ENCODE measurements around the gene SAMD4A. TPM values are rescaled to one million over a fixed set of nuclear protein-coding genes. Genes with fewer than 3 reads are reported as not detected.

The SAMD4A gene
- total RNA-seq, 2 donors from 2014 or later: 11.2 to 15.3 TPM

GRCh38 chr14:54606631-54607133 is 39.8 kb downstream of the SAMD4A start:
- ATAC-seq (no peak), DNase-seq (no peak)
- 72 to 81% methylated on average over 3 of the region's 3 CpGs for WGBS, 2 donors

GRCh38 chr14:54609576-54609975 is 42.6 kb downstream of the SAMD4A start:
- TF ChIP-seq CTCF (IDR thresholded peaks at IDR 0.05) (no peak), POLR2A (IDR thresholded peaks at IDR 0.05) (no peak)
- H3K27ac ChIP-seq: no peak overlapping the region
- intact Hi-C loops (cut with DNase I): no loop called here

More at GRCh38 chr14:54606631-54607133, 39.8 kb downstream of the SAMD4A start:
- H3K36me3 ChIP-seq (replicated peaks in 1 of 2; ENCODE audit: insufficient read depth in 1 of 2, low read depth in 2 of 2): no peaks in the 10 kb centered on the region
- intact Hi-C loops (cut with DNase I): no loop called here
- H3K4me3 ChIP-seq: no peak overlapping the region
- no peak overlapping the region for H3K27ac ChIP-seq
- no peaks in the 10 kb centered on the region for H3K9me3 ChIP-seq
- H3K27me3 ChIP-seq: no peaks in the 10 kb centered on the region
- TF ChIP-seq POLR2A (IDR thresholded peaks at IDR 0.05) (no peak), CTCF (IDR thresholded peaks at IDR 0.05) (no peak)
- H3K4me1 ChIP-seq: no peaks in the 10 kb centered on the region

DNA sequence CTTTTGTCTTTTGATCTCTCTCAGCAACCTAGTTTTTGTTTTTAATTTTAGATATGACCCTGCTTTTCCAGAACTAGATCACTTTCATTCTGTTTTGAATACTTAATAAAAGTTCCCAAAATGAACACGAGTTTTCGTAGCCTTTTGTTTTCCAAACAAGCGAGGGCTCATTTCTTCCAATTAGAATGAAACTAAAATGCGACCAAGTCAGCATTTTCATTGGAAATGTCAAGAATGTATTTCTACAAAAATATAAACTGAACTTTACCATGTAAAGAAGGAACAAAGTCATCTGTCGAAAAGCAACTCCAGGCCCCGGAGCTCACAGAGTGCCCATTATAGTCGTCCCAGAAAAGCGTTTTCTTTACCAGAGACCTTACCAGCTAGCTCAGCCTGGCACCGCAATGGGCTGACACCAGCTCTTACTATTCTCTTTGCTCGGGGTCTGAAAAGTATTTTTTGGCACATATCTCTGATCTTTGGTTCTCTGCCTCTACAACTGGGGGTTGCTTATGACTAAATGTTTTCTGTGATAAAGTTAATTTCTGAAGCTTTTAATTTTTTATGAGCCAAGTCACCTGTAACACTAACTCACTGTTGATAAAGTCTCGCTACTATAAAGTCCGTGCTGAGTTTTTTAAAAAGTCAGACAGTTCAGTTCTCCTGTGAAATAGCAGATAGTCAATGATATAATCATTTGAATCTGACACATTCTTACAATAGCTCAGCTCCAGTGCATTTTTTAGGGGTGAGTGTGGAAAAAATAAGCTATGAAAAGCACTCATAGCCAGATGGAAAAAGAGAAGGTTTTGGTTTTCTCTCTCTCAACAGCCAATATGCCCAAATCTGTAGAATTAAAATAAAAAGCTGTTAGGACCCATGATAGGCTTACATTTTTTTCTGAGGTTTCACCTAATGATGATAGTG is 43.4 kb downstream of the SAMD4A start:
- H3K9me3 ChIP-seq: no peaks in the 10 kb centered on the region
- TF ChIP-seq POLR2A (IDR thresholded peaks at IDR 0.05) (no peak), CTCF (IDR thresholded peaks at IDR 0.05) (no peak)
- intact Hi-C loops (cut with DNase I): no loop called here
- H3K27me3 ChIP-seq: no peaks in the 10 kb centered on the region
- H3K27ac ChIP-seq: no peak overlapping the region
- no peak overlapping the region for H3K4me3 ChIP-seq
- no peak for DNase-seq
- WGBS, 2 donors: 86 to 92% methylated on average over 12 of the region's 12 CpGs
- H3K4me1 ChIP-seq: no peaks in the 10 kb centered on the region
- no peaks in the 10 kb centered on the region for H3K36me3 ChIP-seq (replicated peaks in 1 of 2; ENCODE audit: insufficient read depth in 1 of 2, low read depth in 2 of 2)
- ATAC-seq: no peak

More at GRCh38 chr14:54609576-54609975, 42.6 kb downstream of the SAMD4A start:
- Histone ChIP-seq H3K4me3 (no peak overlapping the region), H3K9me3 (no peaks in the 10 kb centered on the region), H3K27me3 (no peaks in the 10 kb centered on the region), H3K36me3 (replicated peaks in 1 of 2; ENCODE audit: insufficient read depth in 1 of 2, low read depth in 2 of 2) (no peaks in the 10 kb centered on the region), H3K4me1 (no peaks in the 10 kb centered on the region)
- 75 to 82% methylated on average over 5 of the region's 5 CpGs for WGBS, 2 donors
- no peak for ATAC-seq
- no peak for DNase-seq

GRCh38 chr14:54614296-54614695 is 47.4 kb downstream of the SAMD4A start:
- Histone ChIP-seq H3K27me3 (no peaks in the 10 kb centered on the region), H3K4me3 (no peak overlapping the region), H3K4me1 (no peaks in the 10 kb centered on the region), H3K36me3 (replicated peaks in 1 of 2; ENCODE audit: insufficient read depth in 1 of 2, low read depth in 2 of 2) (no peaks in the 10 kb centered on the region), H3K9me3 (no peaks in the 10 kb centered on the region), H3K27ac (no peak overlapping the region)
- no peak for ATAC-seq
- no peak for DNase-seq
- no peak for TF ChIP-seq CTCF (IDR thresholded peaks at IDR 0.05)
- TF ChIP-seq POLR2A (IDR thresholded peaks at IDR 0.05): no peak
- 72 to 73% methylated on average over 3 of the region's 3 CpGs for WGBS, 2 donors
- intact Hi-C loops (cut with DNase I): no loop called here
